ENCODE measurements around the gene AIFM1.

The AIFM1 gene

GRCh38 chrX:130197464-130197863 lies 31.8 kb upstream of the AIFM1 start:
- DNase-seq (ENCODE audit: low read depth), result no peak
- no peak overlapping the region for H3K4me3 ChIP-seq (ENCODE audit: low read depth, low read length)
- TF ChIP-seq CTCF (IDR thresholded peaks at IDR 0.05; ENCODE audit: low read depth, low read length) (no peak), POLR2A (IDR thresholded peaks at IDR 0.05; ENCODE audit: extremely low read depth, insufficient read length) (no peak)

GRCh38 chrX:130196466-130196865 lies 30.8 kb upstream of the AIFM1 start:
- TF ChIP-seq MYC (IDR thresholded peaks at IDR 0.05; ENCODE audit: low read depth, low read length) (no peak), POLR2A (IDR thresholded peaks at IDR 0.05; ENCODE audit: extremely low read depth, insufficient read length) (no peak), MAX (IDR thresholded peaks at IDR 0.05; ENCODE audit: low read depth, low read length) (no peak), CTCF (IDR thresholded peaks at IDR 0.05; ENCODE audit: low read depth, low read length) (no peak)
- no peak for DNase-seq (ENCODE audit: low read depth)
- H3K4me3 ChIP-seq (ENCODE audit: low read depth, low read length), result no peak overlapping the region

GRCh38 chrX:130190801-130191200 lies 25.2 kb upstream of the AIFM1 start:
- DNase-seq (ENCODE audit: low read depth), result no peak
- H3K4me3 ChIP-seq (ENCODE audit: low read depth, low read length), result no peak overlapping the region
- TF ChIP-seq MYC (IDR thresholded peaks at IDR 0.05; ENCODE audit: low read depth, low read length), result no peak
- no peak for TF ChIP-seq CTCF (IDR thresholded peaks at IDR 0.05; ENCODE audit: low read depth, low read length)
- TF ChIP-seq MAX (IDR thresholded peaks at IDR 0.05; ENCODE audit: low read depth, low read length), result no peak
- no peak for TF ChIP-seq POLR2A (IDR thresholded peaks at IDR 0.05; ENCODE audit: extremely low read depth, insufficient read length)

GRCh38 chrX:130186651-130187050 lies 21.0 kb upstream of the AIFM1 start:
- no peak for DNase-seq (ENCODE audit: low read depth)
- TF ChIP-seq MYC (IDR thresholded peaks at IDR 0.05; ENCODE audit: low read depth, low read length), result no peak
- TF ChIP-seq MAX (IDR thresholded peaks at IDR 0.05; ENCODE audit: low read depth, low read length), result no peak
- TF ChIP-seq POLR2A (IDR thresholded peaks at IDR 0.05; ENCODE audit: extremely low read depth, insufficient read length), result no peak
- TF ChIP-seq CTCF (IDR thresholded peaks at IDR 0.05; ENCODE audit: low read depth, low read length), result no peak
- no peak overlapping the region for H3K4me3 ChIP-seq (ENCODE audit: low read depth, low read length)

- no peak overlapping the region for H3K4me3 ChIP-seq (ENCODE audit: low read depth, low read length)
- TF ChIP-seq MAX (IDR thresholded peaks at IDR 0.05; ENCODE audit: low read depth, low read length), result no peak
- TF ChIP-seq POLR2A (IDR thresholded peaks at IDR 0.05; ENCODE audit: extremely low read depth, insufficient read length), result no peak
- TF ChIP-seq MYC (IDR thresholded peaks at IDR 0.05; ENCODE audit: low read depth, low read length), result no peak
- TF ChIP-seq CTCF (IDR thresholded peaks at IDR 0.05; ENCODE audit: low read depth, low read length), result no peak
Observed at GRCh38 chrX:130184857-130185256, 19.2 kb upstream of the AIFM1 start.

GRCh38 chrX:130184168-130184567 lies 18.5 kb upstream of the AIFM1 start:
- no peak overlapping the region for H3K4me3 ChIP-seq (ENCODE audit: low read depth, low read length)
- TF ChIP-seq CTCF (IDR thresholded peaks at IDR 0.05; ENCODE audit: low read depth, low read length) (no peak), MYC (IDR thresholded peaks at IDR 0.05; ENCODE audit: low read depth, low read length) (no peak), MAX (IDR thresholded peaks at IDR 0.05; ENCODE audit: low read depth, low read length) (no peak), POLR2A (IDR thresholded peaks at IDR 0.05; ENCODE audit: extremely low read depth, insufficient read length) (no peak)
- DNase-seq (ENCODE audit: low read depth), result no peak

More at GRCh38 chrX:130184857-130185256, 19.2 kb upstream of the AIFM1 start:
- no peak for DNase-seq (ENCODE audit: low read depth)
